Measurements from ENCODE around the gene CRACR2B. TPM values are rescaled to one million over a fixed set of nuclear protein-coding genes. Genes with fewer than 3 reads are reported as not detected.

Gene CRACR2B
- total and polyA plus RNA-seq, 2 of the 13 experiments (the other 11 are each of a cell fraction or from before 2014, with no cell fraction given) = 14.9 to 21.0 TPM

- TF ChIP-seq ZNF609 (CRISPR knock-in tag; IDR thresholded peaks at IDR 0.05; ENCODE audit: borderline replicate concordance) (0 out of 2 replicates have a peak, but pooled peaks have one; percentile 13), ZNF143 (CRISPR knock-in tag; IDR thresholded peaks at IDR 0.05) (peak; percentile 18; the same call in 1 of the 2 replicates), SP1 (IDR thresholded peaks at IDR 0.05) (no peak; the same call in 1 of the 2 replicates), SP1 (CRISPR knock-in tag; IDR thresholded peaks at IDR 0.05) (peak; percentile 78), POLR2A (IDR thresholded peaks at IDR 0.05; ENCODE audit: insufficient read depth in 1 of 2, low read depth in 2 of 2, low read length in 2 of 2) (peak in 1 of 2 experiments; percentile 96; a peak in 2 of 4 replicates), HNRNPH1 (optimal IDR thresholded peaks at IDR 0.05; ENCODE audit: low read depth, low read length) (no peak), ZBTB3 (CRISPR knock-in tag; IDR thresholded peaks at IDR 0.05; ENCODE audit: borderline replicate concordance, low read depth) (no peak), ARID2 (CRISPR knock-in tag; IDR thresholded peaks at IDR 0.05; ENCODE audit: borderline replicate concordance) (0 out of 2 replicates have a peak, but pooled peaks have one; percentile 41), ZNF251 (CRISPR knock-in tag; IDR thresholded peaks at IDR 0.05) (no peak), ZNF570 (CRISPR knock-in tag; IDR thresholded peaks at IDR 0.05; ENCODE audit: borderline replicate concordance) (no peak), FOXM1 (CRISPR knock-in tag; IDR thresholded peaks at IDR 0.05) (no peak), ZNF12 (CRISPR knock-in tag; IDR thresholded peaks at IDR 0.05) (no peak), RBFOX2 (IDR thresholded peaks at IDR 0.05; ENCODE audit: low read depth, low read length) (peak; percentile 95), SMYD3 (CRISPR knock-in tag; IDR thresholded peaks at IDR 0.05) (0 out of 2 replicates have a peak, but pooled peaks have one; percentile 36), ZFYVE20 (CRISPR knock-in tag; IDR thresholded peaks at IDR 0.05; ENCODE audit: borderline replicate concordance, low read depth) (no peak), HNRNPL (IDR thresholded peaks at IDR 0.05; ENCODE audit: low read depth, low read length) (no peak), EEA1 (CRISPR knock-in tag; IDR thresholded peaks at IDR 0.05; ENCODE audit: borderline replicate concordance) (no peak), TEF (CRISPR knock-in tag; IDR thresholded peaks at IDR 0.05) (no peak), ZNF589 (CRISPR knock-in tag; conservative IDR thresholded peaks at IDR 0.05) (no peak), ZEB1 (IDR thresholded peaks at IDR 0.05; ENCODE audit: insufficient replicate concordance, low read depth) (no peak), ZSCAN9 (CRISPR knock-in tag; IDR thresholded peaks at IDR 0.05; ENCODE audit: borderline replicate concordance) (0 out of 2 replicates have a peak, but pooled peaks have one; percentile 48), TRIM24 (CRISPR knock-in tag; IDR thresholded peaks at IDR 0.05) (no peak), ARNT2 (CRISPR knock-in tag; IDR thresholded peaks at IDR 0.05; ENCODE audit: low read depth) (peak; percentile 91), JDP2 (CRISPR knock-in tag; IDR thresholded peaks at IDR 0.05; ENCODE audit: borderline replicate concordance) (no peak), ZNF784 (CRISPR knock-in tag; IDR thresholded peaks at IDR 0.05; ENCODE audit: borderline replicate concordance) (no peak; the same call in 1 of the 2 replicates), ZNF484 (CRISPR knock-in tag; IDR thresholded peaks at IDR 0.05; ENCODE audit: borderline replicate concordance, low read depth) (no peak)
Observed at GRCh38 chr11:842370-843002, 14.8 kb downstream of the CRACR2B start, which contains the start of the genes POLR2L and TSPAN4 (continued).

Measured in HepG2 (cell line).